OCI-LY1 (cell line): Measurements from ENCODE around the gene CYSRT1.

Experiments
- H2AFZ ChIP-seq: fragments of 200-600 bp; sonication (generic), shearing (Covaris generic); 2 replicates; pipeline ENCODE4 v1.6.0; 2014; ENCODE audit warnings: antibody characterized with exemption, mild to moderate bottlenecking, low read length
- H3F3A ChIP-seq: fragments of 200-600 bp; sonication (generic), shearing (Covaris generic); 2 replicates; pipeline ENCODE4 v1.6.0; 2014; ENCODE audit warnings: mild to moderate bottlenecking, antibody characterized with exemption, low read length, moderate library complexity; ENCODE audit not compliant: insufficient read depth
- H3K27ac ChIP-seq: fragments of 200-600 bp; sonication (generic); 2 replicates; pipeline ENCODE4 v1.5.1; 2014; ENCODE audit warnings: low read length, mixed run types, mild to moderate bottlenecking, low read depth; ENCODE audit not compliant: poor library complexity, severe bottlenecking
- H3K27me3 ChIP-seq: fragments of 200-600 bp; sonication (generic); 2 replicates; pipeline ENCODE4 v1.6.0; 2014; ENCODE audit warnings: antibody characterized with exemption, mild to moderate bottlenecking, low read length, moderate library complexity; ENCODE audit not compliant: insufficient read depth
- H3K36me3 ChIP-seq: fragments of 200-600 bp; sonication (generic); 2 replicates; pipeline ENCODE4 v1.6.1; 2014; ENCODE audit warnings: mild to moderate bottlenecking, antibody characterized with exemption, low read length, moderate library complexity, mixed read lengths; ENCODE audit not compliant: insufficient read depth
- H3K4me1 ChIP-seq: fragments of 200-600 bp; sonication (generic); 2 replicates; pipeline ENCODE4 v1.5.1; 2014; ENCODE audit warnings: mild to moderate bottlenecking, low read length, moderate library complexity; ENCODE audit not compliant: insufficient read depth, severe bottlenecking
- H3K4me2 ChIP-seq: fragments of 200-600 bp; sonication (generic), shearing (Covaris generic); 2 replicates; pipeline ENCODE4 v1.6.1; 2014; ENCODE audit warnings: low read length
- H3K4me3 ChIP-seq: fragments of 200-600 bp; sonication (generic); 2 replicates; pipeline ENCODE4 v1.5.1; 2014; ENCODE audit warnings: low read length, low read depth, mild to moderate bottlenecking, mixed read lengths; ENCODE audit not compliant: poor library complexity, severe bottlenecking
- H3K79me2 ChIP-seq: fragments of 200-600 bp; shearing (Covaris generic); 2 replicates; pipeline ENCODE4 v1.6.1; 2016; ENCODE audit warnings: mixed run types, low read length, mixed read lengths; ENCODE audit not compliant: insufficient read depth
- H3K9ac ChIP-seq: fragments of 200-600 bp; sonication (generic), shearing (Covaris generic); 2 replicates; pipeline ENCODE4 v1.6.1; 2014; ENCODE audit warnings: mild to moderate bottlenecking, low read length, mixed read lengths
- H3K9me2 ChIP-seq: fragments of 200-600 bp; sonication (generic), shearing (Covaris generic); 2 replicates; pipeline ENCODE4 v1.6.1; 2014; ENCODE audit warnings: low read depth, mild to moderate bottlenecking, low read length, mixed read lengths
- H3K9me3 ChIP-seq: fragments of 200-600 bp; shearing (Covaris generic); 2 replicates; pipeline ENCODE4 v1.6.1; 2014; ENCODE audit warnings: low read length, mixed read lengths
- H4K20me1 ChIP-seq: fragments of 200-600 bp; sonication (generic), shearing (Covaris generic); 2 replicates; pipeline ENCODE4 v1.6.0; 2016; ENCODE audit warnings: mild to moderate bottlenecking, low read length; ENCODE audit not compliant: insufficient read depth
- CTCF ChIP-seq: fragments of 200-600 bp; sonication (generic), shearing (Covaris generic); IDR thresholded peaks from 2 replicates; pipeline ENCODE4 v1.5.1; 2017; ENCODE audit warnings: mild to moderate bottlenecking, antibody characterized with exemption, low read length, moderate library complexity, mixed read lengths
- EZH2 ChIP-seq: fragments of 200-600 bp; sonication (generic), shearing (Covaris generic); IDR thresholded peaks from 2 replicates; pipeline ENCODE4 v1.8.0; 2017; ENCODE audit warnings: borderline replicate concordance, mixed run types, mild to moderate bottlenecking, antibody characterized with exemption, low read length, moderate library complexity, mixed read lengths

CYSRT1 gene

GRCh38 chr9:137198902-137199283, 26.1 kb upstream of the CYSRT1 start:
- H4K20me1 ChIP-seq = no peaks in the 10 kb centered on the region
- TF ChIP-seq CTCF = no peak
- TF ChIP-seq EZH2 = no peak
- no peak overlapping the region for H2AFZ ChIP-seq
- no peak overlapping the region for H3K4me3 ChIP-seq
- H3K9ac ChIP-seq = no peak overlapping the region
- H3K9me3 ChIP-seq = no peaks in the 10 kb centered on the region
- no peaks in the 10 kb centered on the region for H3F3A ChIP-seq
- H3K4me1 ChIP-seq = peaks cover 35% of the 10 kb centered on the region
- peaks cover 13% of the 10 kb centered on the region for H3K27me3 ChIP-seq
- no peak overlapping the region for H3K4me2 ChIP-seq
- H3K79me2 ChIP-seq = no peaks in the 10 kb centered on the region
- H3K9me2 ChIP-seq = no peaks in the 10 kb centered on the region
- H3K36me3 ChIP-seq = no peaks in the 10 kb centered on the region; the same call in 1 of the 2 replicates
- no peak overlapping the region for H3K27ac ChIP-seq

- Histone ChIP-seq H3K36me3 (no peaks in the 10 kb centered on the region; the same call in 1 of the 2 replicates), H3K27ac (no peak overlapping the region), H2AFZ (no peak overlapping the region), H3K27me3 (peaks cover 10% of the 10 kb centered on the region), H3K9me3 (no peaks in the 10 kb centered on the region), H3K9ac (no peak overlapping the region), H3K4me1 (peaks cover 41% of the 10 kb centered on the region), H3K79me2 (peaks cover 6% of the 10 kb centered on the region; the same call in 1 of the 2 replicates), H3K4me2 (peak overlapping the region; percentile 52), H3K4me3 (peak overlapping the region; percentile 45), H4K20me1 (no peaks in the 10 kb centered on the region), H3F3A (no peaks in the 10 kb centered on the region), H3K9me2 (no peaks in the 10 kb centered on the region)
- no peak for TF ChIP-seq EZH2
- TF ChIP-seq CTCF = no peak
Measured at GRCh38 chr9:137199411-137200121, 25.4 kb upstream of the CYSRT1 start.

- peak within 1 kb of the TSS; percentile 81 for H3K9ac ChIP-seq
Measured at GRCh38 chr9:137200311-137201204, 24.4 kb upstream of the CYSRT1 start, which contains the start of gene TPRN. TSS of gene TPRN (minus strand) at chr9:137200741. CDS start at chr9:137200711, 30 bp downstream.

More at GRCh38 chr9:137200311-137201204, 24.4 kb upstream of the CYSRT1 start, which contains the start of gene TPRN:
- H3K27ac ChIP-seq = peak within 1 kb of the TSS; percentile 47
- H3K27me3 ChIP-seq = peaks cover 8% of the 10 kb centered on the region
- H3K4me3 ChIP-seq = peak within 1 kb of the TSS; percentile 73
- H3F3A ChIP-seq = no peaks in the 10 kb centered on the region
- peaks cover 12% of the 10 kb centered on the region; the same call in 1 of the 2 replicates for H3K79me2 ChIP-seq
- TF ChIP-seq CTCF (no peak), EZH2 (no peak)
- H3K4me1 ChIP-seq = peaks cover 45% of the 10 kb centered on the region
- no peak within 1 kb of the TSS for H2AFZ ChIP-seq
- no peaks in the 10 kb centered on the region for H4K20me1 ChIP-seq
- peak within 1 kb of the TSS; percentile 87 for H3K4me2 ChIP-seq
- no peaks in the 10 kb centered on the region for H3K9me2 ChIP-seq
- H3K9me3 ChIP-seq = no peaks in the 10 kb centered on the region
- no peaks in the 10 kb centered on the region; the same call in 1 of the 2 replicates for H3K36me3 ChIP-seq
